OCI-LY1 (cell line): ENCODE measurements around the gene PDK1.

Source experiments
- EZH2 ChIP-seq: fragments of 200-600 bp; sonication (generic), shearing (Covaris generic); IDR thresholded peaks from 2 replicates; pipeline ENCODE4 v1.8.0; 2017; ENCODE audit warnings: borderline replicate concordance, mixed run types, mild to moderate bottlenecking, antibody characterized with exemption, low read length, moderate library complexity, mixed read lengths
- TF ChIP-seq, protein P1 (sequence below): fragments of 200-600 bp; sonication (generic), shearing (Covaris generic); IDR thresholded peaks from 2 replicates; pipeline ENCODE4 v1.5.1; 2017; ENCODE audit warnings: mild to moderate bottlenecking, antibody characterized with exemption, low read length, moderate library complexity, mixed read lengths

DNA sequence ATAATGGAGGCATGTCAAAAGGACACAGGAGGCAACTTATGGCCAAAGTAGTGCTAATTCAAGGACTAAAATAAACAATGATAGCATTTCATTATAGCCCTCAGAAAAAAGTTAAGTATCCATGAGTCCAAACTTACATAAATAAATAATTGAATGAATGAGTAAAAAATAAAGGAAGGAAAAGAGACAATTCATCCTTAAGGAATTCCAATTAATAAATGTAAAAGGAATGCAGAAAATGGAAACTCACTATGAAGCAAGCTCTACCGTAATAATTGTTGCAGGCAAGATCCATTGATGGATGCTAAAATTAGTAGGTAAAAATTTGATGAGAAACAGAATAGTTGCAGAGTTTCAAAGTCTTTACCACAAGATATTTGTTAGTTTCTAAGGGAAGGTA, 91.5 kb downstream of the PDK1 start:
- TF ChIP-seq EZH2, result no peak
- TF ChIP-seq, protein P1, sequence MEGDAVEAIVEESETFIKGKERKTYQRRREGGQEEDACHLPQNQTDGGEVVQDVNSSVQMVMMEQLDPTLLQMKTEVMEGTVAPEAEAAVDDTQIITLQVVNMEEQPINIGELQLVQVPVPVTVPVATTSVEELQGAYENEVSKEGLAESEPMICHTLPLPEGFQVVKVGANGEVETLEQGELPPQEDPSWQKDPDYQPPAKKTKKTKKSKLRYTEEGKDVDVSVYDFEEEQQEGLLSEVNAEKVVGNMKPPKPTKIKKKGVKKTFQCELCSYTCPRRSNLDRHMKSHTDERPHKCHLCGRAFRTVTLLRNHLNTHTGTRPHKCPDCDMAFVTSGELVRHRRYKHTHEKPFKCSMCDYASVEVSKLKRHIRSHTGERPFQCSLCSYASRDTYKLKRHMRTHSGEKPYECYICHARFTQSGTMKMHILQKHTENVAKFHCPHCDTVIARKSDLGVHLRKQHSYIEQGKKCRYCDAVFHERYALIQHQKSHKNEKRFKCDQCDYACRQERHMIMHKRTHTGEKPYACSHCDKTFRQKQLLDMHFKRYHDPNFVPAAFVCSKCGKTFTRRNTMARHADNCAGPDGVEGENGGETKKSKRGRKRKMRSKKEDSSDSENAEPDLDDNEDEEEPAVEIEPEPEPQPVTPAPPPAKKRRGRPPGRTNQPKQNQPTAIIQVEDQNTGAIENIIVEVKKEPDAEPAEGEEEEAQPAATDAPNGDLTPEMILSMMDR, result no peak
